SK-N-MC (cell line): ENCODE results near the gene BRPF3.
"Not testable (repeated sequence)": the region's sequence is repeated elsewhere in the genome, so short reads cannot be mapped to it uniquely, and the experiment has no call there.

ENCODE experiments used
- DNase-seq: peaks from one replicate; pipeline ENCODE4 v3.0.0-alpha.2; 2011; ENCODE audit warnings: low read depth, low spot score
- H3K27ac ChIP-seq: fragments of 200-600 bp; sonication (generic); 2 replicates; pipeline ENCODE4 v1.5.1; 2016; ENCODE audit warnings: mixed run types
- H3K36me3 ChIP-seq: fragments of 200-600 bp; sonication (generic); 2 replicates; pipeline ENCODE4 v1.6.1; 2017; ENCODE audit warnings: antibody characterized with exemption, low read length, mixed read lengths; ENCODE audit not compliant: insufficient read depth
- H3K4me3 ChIP-seq: fragments of 200-600 bp; sonication (generic); 2 replicates; pipeline ENCODE4 v1.5.1; 2016
- H3K9ac ChIP-seq: fragments of 200-600 bp; sonication (generic); 2 replicates; pipeline ENCODE4 v1.8.0; 2017; ENCODE audit warnings: mixed run types, mixed read lengths; ENCODE audit not compliant: insufficient read length
- H3K9me3 ChIP-seq: fragments of 200-600 bp; sonication (generic); 2 replicates; pipeline ENCODE4 v1.6.1; 2017; ENCODE audit warnings: low read depth, mild to moderate bottlenecking, antibody characterized with exemption, low read length, moderate library complexity, mixed read lengths
- EZH2 ChIP-seq: fragments of 200-600 bp; sonication (generic); IDR thresholded peaks from one replicate; pipeline ENCODE4 v1.6.1; 2017; ENCODE audit warnings: antibody characterized with exemption
- FOXP2 ChIP-seq: optimal IDR thresholded peaks from 2 replicates; pipeline ENCODE3; 2011; ENCODE audit warnings: mild to moderate bottlenecking, moderate library complexity; ENCODE audit not compliant: insufficient read depth; ENCODE audit errors: extremely low read length, control extremely low read depth
- POLR2AphosphoS5 ChIP-seq: IDR thresholded peaks from 2 replicates; pipeline ENCODE4 v1.6.1; 2012; ENCODE audit warnings: mild to moderate bottlenecking, low read depth, low read length, borderline replicate concordance

Gene BRPF3

GRCh38 chr6:36207155-36207554 lies 10.6 kb downstream of the BRPF3 start:
- no peak for TF ChIP-seq POLR2AphosphoS5
- Histone ChIP-seq H3K36me3 (peaks cover 85% of the 10 kb centered on the region), H3K27ac (no peak overlapping the region), H3K9me3 (no peaks in the 10 kb centered on the region), H3K4me3 (no peak overlapping the region), H3K9ac (no peak overlapping the region)
- no peak for DNase-seq

DNA sequence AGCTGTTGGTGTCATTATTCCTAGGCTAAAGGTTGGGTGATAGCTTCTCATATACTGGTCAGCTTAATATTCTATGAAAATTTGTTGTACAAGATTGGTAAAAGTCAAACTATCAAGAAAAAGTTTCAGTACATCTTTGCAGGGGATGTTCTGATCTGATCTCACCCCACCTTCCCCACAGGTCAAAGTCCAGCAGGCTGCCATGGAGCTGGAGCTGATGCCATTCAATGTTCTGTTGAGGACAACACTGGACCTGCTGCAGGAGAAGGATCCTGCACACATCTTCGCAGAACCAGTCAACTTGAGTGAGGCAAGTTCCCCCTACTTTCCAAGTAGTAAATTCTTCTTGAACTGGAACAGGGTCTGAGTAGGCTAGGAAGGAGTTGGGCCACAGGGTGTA lies 13.1 kb downstream of the BRPF3 start:
- no peak overlapping the region for H3K4me3 ChIP-seq
- no peak overlapping the region for H3K27ac ChIP-seq
- no peak for DNase-seq
- no peaks in the 10 kb centered on the region for H3K9me3 ChIP-seq
- no peak for TF ChIP-seq FOXP2
- TF ChIP-seq EZH2 = no peak
- H3K9ac ChIP-seq = no peak overlapping the region
- peaks cover 80% of the 10 kb centered on the region for H3K36me3 ChIP-seq

DNA sequence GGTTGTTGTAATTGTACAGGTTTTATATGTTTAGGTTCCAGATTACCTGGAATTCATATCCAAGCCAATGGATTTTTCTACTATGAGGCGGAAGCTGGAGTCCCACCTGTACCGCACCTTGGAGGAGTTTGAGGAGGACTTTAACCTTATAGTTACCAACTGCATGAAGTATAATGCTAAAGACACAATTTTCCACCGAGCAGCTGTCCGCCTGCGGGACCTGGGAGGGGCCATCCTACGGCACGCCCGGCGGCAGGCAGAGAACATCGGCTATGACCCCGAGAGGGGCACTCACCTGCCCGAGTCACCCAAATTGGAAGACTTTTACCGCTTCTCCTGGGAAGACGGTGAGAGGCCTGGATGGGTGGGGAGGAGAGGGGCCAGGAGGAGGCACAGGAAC lies 13.6 kb downstream of the BRPF3 start:
- Histone ChIP-seq H3K9ac (no peak overlapping the region), H3K9me3 (no peaks in the 10 kb centered on the region), H3K27ac (no peak overlapping the region), H3K4me3 (no peak overlapping the region), H3K36me3 (peaks cover 84% of the 10 kb centered on the region)
- TF ChIP-seq POLR2AphosphoS5 (no peak), FOXP2 (no peak), EZH2 (no peak)
- no peak for DNase-seq

GRCh38 chr6:36210886-36211595 lies 14.5 kb downstream of the BRPF3 start:
- H3K9ac ChIP-seq = no peak overlapping the region
- TF ChIP-seq POLR2AphosphoS5 (no peak), EZH2 (no peak), FOXP2 (no peak)
- DNase-seq = no peak
- H3K4me3 ChIP-seq = no peak overlapping the region
- H3K27ac ChIP-seq = no peak overlapping the region
- H3K36me3 ChIP-seq = peaks cover 85% of the 10 kb centered on the region
- no peaks in the 10 kb centered on the region for H3K9me3 ChIP-seq

DNA sequence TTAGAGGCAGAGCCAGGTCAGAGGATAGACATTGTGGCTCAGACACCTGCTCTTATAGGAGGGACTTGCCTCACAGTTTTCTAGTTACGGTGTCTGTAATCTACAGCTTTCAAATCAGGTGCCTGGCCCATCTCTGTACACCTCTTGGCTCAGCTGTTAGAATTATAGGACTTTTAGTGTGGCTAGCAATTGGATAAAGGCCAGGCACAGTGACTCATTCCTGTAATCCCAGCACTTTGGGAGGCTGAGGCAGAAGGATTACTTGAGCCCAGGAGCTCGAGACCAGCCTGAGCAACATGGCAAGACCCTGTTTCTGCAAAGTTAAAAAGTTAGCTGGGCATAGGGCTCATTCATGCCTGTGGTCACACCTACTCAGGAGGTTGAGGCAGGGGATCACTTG lies 20.0 kb downstream of the BRPF3 start:
- no peak for TF ChIP-seq EZH2
- no peak for TF ChIP-seq FOXP2
- TF ChIP-seq POLR2AphosphoS5 = no peak
- H3K4me3 ChIP-seq = no peak overlapping the region
- H3K27ac ChIP-seq = no peak overlapping the region
- H3K9ac ChIP-seq = no peak overlapping the region
- H3K36me3 ChIP-seq = peaks cover 72% of the 10 kb centered on the region
- H3K9me3 ChIP-seq = no peaks in the 10 kb centered on the region
- DNase-seq = no peak

- no peak for DNase-seq
- Histone ChIP-seq H3K9ac (no peak overlapping the region), H3K9me3 (no peaks in the 10 kb centered on the region), H3K4me3 (no peak overlapping the region), H3K27ac (no peak overlapping the region), H3K36me3 (peaks cover 72% of the 10 kb centered on the region)
- no peak for TF ChIP-seq EZH2
- TF ChIP-seq POLR2AphosphoS5 = no peak
- no peak for TF ChIP-seq FOXP2
These were observed 20.6 kb downstream of the BRPF3 start for GRCh38 chr6:36217188-36217587.

GRCh38 chr6:36217946-36218345 lies 21.4 kb downstream of the BRPF3 start:
- no peak overlapping the region for H3K9ac ChIP-seq
- TF ChIP-seq POLR2AphosphoS5 (no peak), EZH2 (no peak), FOXP2 (no peak)
- H3K9me3 ChIP-seq = no peaks in the 10 kb centered on the region
- no peak for DNase-seq
- peaks cover 79% of the 10 kb centered on the region for H3K36me3 ChIP-seq
- H3K4me3 ChIP-seq = no peak overlapping the region
- no peak overlapping the region for H3K27ac ChIP-seq

DNA sequence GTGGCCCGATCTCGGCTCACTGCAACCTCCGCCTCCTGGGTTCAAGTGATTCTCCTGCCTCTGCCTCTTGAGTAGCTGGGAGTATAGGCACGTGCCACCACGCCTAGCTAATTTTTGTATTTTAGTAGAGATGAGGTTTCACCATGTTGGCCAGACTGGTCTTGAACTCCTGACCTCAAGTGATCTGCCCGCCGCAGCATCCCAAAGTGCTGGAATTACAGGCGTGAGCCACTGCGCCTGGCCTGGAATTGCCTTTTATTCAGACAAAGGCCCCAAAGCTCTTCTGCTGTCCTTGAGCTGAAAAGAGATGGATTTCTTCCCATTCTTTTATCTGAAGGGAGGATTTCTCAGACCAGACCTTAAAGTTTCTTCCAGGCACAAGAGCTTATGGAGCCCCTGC lies 22.0 kb downstream of the BRPF3 start:
- H3K27ac ChIP-seq, H3K4me3 ChIP-seq: not testable (repeated sequence)
- peaks cover 83% of the 10 kb centered on the region for H3K36me3 ChIP-seq

GRCh38 chr6:36219081-36219480 lies 22.5 kb downstream of the BRPF3 start:
- Histone ChIP-seq H3K9me3 (no peaks in the 10 kb centered on the region), H3K27ac (no peak overlapping the region), H3K4me3 (no peak overlapping the region), H3K36me3 (peaks cover 80% of the 10 kb centered on the region), H3K9ac (no peak overlapping the region)
- DNase-seq = no peak
- no peak for TF ChIP-seq POLR2AphosphoS5
- no peak for TF ChIP-seq EZH2
- no peak for TF ChIP-seq FOXP2

More for the DNA sequence above, 22.0 kb downstream of the BRPF3 start:
- not testable (repeated sequence) for H3K9ac ChIP-seq, H3K9me3 ChIP-seq, DNase-seq

- no peak for DNase-seq
- H3K9me3 ChIP-seq = no peaks in the 10 kb centered on the region
- H3K9ac ChIP-seq = no peak overlapping the region
- no peak overlapping the region for H3K27ac ChIP-seq
- TF ChIP-seq FOXP2 (no peak), EZH2 (no peak), POLR2AphosphoS5 (no peak)
- H3K36me3 ChIP-seq = peaks cover 81% of the 10 kb centered on the region
- no peak overlapping the region for H3K4me3 ChIP-seq
These were observed 23.7 kb downstream of the BRPF3 start for GRCh38 chr6:36220226-36220625.
